K562 (cell line): ENCODE results near the gene TNIP1.

Experiments used
- U2AF1 ChIP-seq: fragments of 200-400 bp; formaldehyde crosslinking; optimal IDR thresholded peaks from 2 replicates; pipeline ENCODE3; 2017; ENCODE audit warnings: mild to moderate bottlenecking, low read depth, low read length, moderate library complexity
- TF ChIP-seq, protein P1 (sequence below): IDR thresholded peaks from 2 replicates; pipeline ENCODE4 v1.6.1; 2014; ENCODE audit warnings: antibody characterized with exemption
- TF ChIP-seq, protein P2 (sequence below), 3 experiments: IDR thresholded peaks in 2 of 3; conservative IDR thresholded peaks in 1 of 3; 2 replicates each; pipeline ENCODE4 v1.5.1; 2011 to 2012; ENCODE audit warnings: low read length in 3 of 3, mild to moderate bottlenecking in 3 of 3, control low read depth in 2 of 3, improper control_type of control experiment in 1 of 3, inconsistent platforms in 1 of 3, low read depth in 1 of 3, mixed read lengths in 1 of 3, moderate library complexity in 1 of 3; ENCODE audit not compliant: insufficient read depth in 2 of 3

DNA sequence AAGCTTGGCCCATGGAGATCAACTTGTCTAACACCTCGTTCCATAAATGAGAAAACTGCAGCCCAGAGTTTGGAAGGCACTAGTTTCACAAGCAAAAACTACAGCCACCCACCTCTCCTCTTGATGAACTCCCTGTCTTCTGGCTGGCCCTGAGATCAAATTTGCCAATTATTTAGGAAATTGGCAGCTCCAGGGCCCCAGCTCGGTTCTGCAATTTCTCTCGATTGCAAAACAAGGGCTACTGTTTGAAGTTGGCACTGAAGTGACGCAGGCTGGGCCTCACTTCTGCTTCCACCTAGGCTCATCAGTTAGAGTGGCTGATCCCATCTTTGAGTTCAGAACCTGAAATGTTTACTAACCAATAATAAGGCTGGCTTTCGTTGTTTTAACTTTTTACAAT is 64.1 kb downstream of the TNIP1 start:
- TF ChIP-seq U2AF1 = no peak
- TF ChIP-seq, protein P1, sequence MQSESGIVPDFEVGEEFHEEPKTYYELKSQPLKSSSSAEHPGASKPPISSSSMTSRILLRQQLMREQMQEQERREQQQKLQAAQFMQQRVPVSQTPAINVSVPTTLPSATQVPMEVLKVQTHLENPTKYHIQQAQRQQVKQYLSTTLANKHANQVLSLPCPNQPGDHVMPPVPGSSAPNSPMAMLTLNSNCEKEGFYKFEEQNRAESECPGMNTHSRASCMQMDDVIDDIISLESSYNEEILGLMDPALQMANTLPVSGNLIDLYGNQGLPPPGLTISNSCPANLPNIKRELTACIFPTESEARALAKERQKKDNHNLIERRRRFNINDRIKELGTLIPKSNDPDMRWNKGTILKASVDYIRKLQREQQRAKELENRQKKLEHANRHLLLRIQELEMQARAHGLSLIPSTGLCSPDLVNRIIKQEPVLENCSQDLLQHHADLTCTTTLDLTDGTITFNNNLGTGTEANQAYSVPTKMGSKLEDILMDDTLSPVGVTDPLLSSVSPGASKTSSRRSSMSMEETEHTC = no peak
- TF ChIP-seq, protein P2, sequence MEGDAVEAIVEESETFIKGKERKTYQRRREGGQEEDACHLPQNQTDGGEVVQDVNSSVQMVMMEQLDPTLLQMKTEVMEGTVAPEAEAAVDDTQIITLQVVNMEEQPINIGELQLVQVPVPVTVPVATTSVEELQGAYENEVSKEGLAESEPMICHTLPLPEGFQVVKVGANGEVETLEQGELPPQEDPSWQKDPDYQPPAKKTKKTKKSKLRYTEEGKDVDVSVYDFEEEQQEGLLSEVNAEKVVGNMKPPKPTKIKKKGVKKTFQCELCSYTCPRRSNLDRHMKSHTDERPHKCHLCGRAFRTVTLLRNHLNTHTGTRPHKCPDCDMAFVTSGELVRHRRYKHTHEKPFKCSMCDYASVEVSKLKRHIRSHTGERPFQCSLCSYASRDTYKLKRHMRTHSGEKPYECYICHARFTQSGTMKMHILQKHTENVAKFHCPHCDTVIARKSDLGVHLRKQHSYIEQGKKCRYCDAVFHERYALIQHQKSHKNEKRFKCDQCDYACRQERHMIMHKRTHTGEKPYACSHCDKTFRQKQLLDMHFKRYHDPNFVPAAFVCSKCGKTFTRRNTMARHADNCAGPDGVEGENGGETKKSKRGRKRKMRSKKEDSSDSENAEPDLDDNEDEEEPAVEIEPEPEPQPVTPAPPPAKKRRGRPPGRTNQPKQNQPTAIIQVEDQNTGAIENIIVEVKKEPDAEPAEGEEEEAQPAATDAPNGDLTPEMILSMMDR (IDR thresholded peaks at IDR 0.05 in 2 of 3, conservative IDR thresholded peaks at IDR 0.05 in 1 of 3; ENCODE audit: insufficient read depth in 2 of 3, low read depth in 1 of 3, low read length in 3 of 3) = no peak
